HG03175 (cell line): ENCODE measurements around the gene DNAJB8.

ENCODE experiments used
- ATAC-seq: cut with Tn5 transposase; IDR thresholded peaks from one replicate; pipeline ENCODE4 v1.9.1; 2021; ENCODE audit warnings: mild to moderate bottlenecking, moderate library complexity; ENCODE audit not compliant: unreplicated experiment

DNAJB8 gene

DNA sequence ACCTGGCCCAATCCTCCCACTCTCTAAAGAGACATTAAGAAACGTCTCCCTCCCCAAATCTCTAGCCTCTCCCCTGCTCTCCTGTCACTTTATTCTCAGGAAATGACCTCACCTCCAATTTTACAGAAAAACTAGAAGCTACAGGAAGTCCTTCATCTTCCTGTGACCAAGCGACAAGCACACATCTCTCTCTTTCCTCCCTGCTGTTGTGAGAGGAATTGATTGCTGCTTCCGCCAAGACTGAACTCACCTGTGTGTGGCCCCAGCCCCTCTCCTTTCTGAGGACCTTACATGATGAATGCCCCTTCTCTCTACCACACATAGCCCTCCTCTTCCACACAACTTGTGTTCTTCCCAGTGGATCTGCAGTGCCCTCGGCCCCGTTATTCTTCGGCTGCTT is 18.2 kb downstream of the DNAJB8 start:
- no peak for ATAC-seq

GRCh38 chr3:128447561-128448013 is 19.1 kb downstream of the DNAJB8 start:
- no peak for ATAC-seq

DNA sequence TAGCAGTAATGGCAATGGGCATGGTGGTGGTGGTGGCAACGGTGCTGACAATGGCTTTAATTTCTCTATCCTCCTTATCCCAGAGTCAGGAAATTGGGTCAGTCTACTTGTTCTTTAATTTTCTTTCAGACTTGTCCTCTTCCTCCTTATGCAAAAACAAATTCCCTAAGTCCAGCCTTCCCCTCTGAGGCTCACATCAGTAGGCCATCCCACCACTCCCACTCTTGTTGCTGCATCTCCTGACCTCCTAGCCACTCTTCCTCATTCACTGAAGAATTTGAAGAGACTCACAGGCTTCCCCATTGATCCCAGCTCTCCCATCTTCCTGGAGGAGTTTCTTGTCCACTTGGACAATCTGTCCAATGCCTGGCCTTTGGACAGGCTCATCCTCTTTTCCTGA is 19.9 kb downstream of the DNAJB8 start:
- ATAC-seq, result no peak

GRCh38 chr3:128445357-128445756 is 21.3 kb downstream of the DNAJB8 start:
- no peak for ATAC-seq

DNA sequence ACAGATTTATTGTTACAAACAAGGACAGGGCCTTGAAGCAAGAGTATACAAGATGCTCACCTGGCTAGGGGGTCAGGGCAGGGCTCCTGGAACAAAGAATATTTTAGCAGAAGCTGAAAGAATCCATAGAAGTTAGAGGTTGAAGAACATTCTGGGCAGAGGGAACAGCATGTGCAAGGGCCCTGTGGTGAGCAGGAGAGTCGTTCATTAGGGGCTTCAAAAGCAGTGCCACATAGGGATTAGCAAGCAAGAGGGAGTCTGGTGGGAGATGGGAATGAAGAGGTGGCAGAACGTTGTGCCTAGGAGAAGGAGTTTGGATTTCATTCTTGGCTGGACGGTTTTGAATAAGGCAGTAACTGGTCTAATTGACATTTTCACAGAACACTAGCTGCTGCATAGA is 22.9 kb downstream of the DNAJB8 start:
- ATAC-seq, result no peak

DNA sequence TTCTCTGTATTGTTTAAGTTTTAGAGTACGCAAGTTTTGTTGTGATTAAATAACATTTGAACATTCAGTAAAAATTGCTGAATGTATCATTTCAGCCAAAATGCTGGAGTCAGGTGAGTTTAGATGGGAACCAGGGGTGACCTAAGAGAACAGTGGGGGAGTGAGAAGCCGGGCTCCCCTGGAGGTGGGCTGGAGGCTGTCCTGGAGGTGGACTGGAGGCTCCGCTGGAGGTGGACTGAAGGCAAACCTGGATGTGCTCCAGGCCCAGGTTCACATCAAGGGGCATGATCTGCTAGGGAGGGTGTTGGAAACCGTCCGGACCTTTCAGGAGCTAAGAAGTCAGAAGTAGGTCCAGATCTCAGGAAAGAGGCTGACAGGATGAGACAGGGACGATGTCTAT is 23.7 kb downstream of the DNAJB8 start:
- no peak for ATAC-seq

GRCh38 chr3:128442070-128442469 is 24.6 kb downstream of the DNAJB8 start:
- no peak for ATAC-seq

- no peak for ATAC-seq
These were observed 27.5 kb downstream of the DNAJB8 start for GRCh38 chr3:128439226-128439625.

GRCh38 chr3:128438488-128439072 is 28.1 kb downstream of the DNAJB8 start:
- no peak for ATAC-seq

DNA sequence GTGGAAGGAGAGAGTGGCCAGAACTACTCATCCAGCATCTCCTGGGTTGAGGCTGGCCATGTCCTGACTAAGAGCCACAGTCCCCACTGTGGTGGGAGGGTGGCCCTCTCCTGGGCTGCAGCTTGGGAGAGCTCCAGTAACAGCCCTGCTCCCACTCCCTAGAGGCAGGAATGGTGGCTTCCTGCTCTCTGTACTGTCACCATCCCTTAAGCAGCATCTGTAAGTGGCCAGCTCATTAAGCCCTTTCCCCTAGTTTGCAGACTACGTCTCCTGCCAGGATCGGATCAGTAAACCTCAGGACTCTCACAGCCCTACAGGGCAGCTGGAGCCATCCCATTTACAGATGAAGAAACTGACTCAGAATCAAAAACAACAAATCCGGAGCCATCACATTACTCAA is 30.5 kb downstream of the DNAJB8 start:
- no peak for ATAC-seq

DNA sequence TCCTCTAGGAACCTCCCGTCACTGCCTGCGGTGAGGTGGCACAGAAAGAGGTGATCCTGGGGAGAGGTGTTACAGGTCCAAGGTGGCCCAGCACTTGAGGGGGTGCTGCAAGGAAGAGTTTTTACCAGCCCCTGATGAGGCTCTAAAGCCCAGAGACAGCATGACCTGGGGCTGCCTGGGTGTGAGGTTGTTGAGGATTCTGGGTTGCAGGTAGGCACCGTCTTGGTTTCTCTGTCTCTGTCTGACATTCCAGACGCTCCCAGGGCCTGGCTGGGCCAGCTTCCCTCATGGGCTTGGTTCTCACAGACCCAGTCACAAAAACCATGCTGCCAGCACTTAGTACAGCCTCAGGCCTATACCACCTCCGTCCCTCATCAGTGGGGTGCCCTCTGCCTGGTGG is 31.1 kb downstream of the DNAJB8 start:
- no peak for ATAC-seq

GRCh38 chr3:128435058-128435457 is 31.6 kb downstream of the DNAJB8 start:
- ATAC-seq, result no peak

DNA sequence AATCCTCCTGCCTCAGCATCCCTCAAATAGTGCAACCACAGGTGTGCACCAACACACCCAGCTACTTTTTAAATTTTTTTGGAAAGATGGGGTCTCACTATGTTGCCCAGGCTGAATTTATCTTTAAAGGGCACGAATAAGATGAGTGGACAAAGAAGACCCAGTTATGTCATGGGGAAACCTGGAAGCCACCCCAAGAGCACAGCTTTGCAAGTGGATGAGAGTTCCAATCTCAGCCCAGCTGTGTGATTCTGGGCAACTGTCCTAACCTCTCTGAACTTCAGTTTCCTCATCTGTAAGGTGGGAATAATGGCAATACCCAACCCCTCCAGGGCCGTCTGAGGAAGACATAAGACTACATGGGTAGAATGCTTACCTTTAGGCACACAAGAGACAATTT is 32.2 kb downstream of the DNAJB8 start:
- no peak for ATAC-seq

DNA sequence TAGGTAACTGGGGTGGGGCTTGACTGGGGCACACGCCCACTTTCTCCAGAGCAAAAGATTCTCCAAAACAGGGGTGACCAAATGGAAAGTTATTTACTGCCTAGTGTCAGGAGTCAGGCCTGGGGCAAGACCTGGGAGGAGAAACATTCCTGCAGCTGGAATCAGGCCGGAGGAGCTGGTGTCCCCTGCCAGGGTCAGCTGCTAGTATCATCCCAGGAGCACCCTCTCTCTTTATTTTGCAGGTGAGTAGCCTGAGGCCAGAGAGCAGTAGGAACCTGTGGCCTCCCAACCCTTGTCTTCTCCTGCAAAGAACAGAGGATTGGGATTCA is 32.9 kb downstream of the DNAJB8 start:
- ATAC-seq, result no peak

DNA sequence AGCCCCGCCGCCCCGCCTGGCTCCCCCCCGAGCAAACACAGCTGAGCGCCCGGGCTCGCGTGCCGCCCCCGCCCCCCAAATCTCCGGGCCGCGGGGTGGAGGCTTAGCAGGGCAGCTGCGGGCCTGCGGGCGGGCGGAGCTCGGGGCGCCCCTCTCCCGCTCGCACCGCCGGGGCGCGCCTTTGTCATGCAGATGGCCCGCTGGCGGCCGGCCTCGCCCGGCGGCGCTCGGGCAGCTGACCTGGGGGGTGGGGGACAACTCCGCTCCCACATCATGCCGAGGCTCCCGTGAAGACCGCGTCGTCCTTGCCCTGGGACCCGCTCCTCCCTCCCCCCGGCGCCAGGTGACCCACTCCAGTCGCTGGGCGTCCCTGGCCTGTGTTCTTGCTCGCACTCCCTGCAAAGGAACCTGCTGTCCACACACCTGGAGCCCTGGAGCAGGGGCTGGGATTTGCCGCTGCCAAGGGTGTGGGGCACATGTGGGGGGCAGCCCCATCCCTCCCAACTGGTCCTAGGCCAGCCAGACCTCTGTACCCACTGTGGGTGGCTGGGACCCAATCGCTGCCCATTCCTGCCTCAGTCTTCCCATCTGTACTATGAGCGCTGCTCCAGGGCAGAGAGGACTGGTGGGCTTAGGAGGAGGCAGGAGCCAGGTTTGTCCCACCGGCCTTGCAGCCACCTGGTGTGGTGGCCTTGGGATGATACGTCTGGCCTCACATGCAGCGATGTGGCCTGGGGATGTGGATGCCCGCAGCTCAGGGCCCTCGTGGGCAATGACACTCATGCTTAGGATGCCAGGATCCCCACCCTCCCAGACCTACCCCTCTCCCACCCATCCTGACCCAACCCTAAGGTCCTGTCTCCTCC is 33.5 kb downstream of the DNAJB8 start:
- no peak for ATAC-seq

DNA sequence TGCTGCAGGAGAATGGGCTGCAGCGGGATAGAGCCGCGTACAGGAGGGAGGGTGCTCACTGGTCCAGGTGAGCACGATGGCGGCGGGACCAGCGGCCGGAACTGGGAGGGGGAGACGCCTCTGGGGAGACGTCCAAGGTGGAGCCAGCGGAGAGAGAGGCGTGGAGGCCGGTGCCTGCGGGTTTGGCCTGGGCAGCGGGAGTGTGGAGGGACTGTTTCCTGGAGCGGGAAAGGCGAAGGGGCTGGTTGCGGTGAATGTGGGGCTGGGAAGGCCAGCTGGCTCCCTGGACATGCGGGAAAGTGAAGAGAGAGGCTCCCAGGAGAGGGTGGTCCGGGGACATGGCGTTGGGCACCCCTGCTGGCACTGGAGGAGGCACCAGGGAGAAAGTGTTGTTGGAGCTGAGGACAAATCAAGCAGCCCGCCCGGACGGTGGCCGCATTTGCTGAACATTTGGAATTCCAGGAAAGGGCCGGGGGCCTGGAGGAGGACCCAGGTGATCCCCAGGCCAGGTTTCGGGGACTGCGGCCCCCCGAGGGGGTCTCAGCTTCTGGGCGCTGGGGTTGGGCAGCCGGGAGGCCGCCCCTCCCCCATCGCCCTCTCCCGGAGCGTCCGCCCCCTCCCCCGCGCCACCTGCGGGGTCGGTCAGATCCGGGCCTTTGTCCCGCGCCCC is 34.3 kb downstream of the DNAJB8 start:
- ATAC-seq, result no peak

DNA sequence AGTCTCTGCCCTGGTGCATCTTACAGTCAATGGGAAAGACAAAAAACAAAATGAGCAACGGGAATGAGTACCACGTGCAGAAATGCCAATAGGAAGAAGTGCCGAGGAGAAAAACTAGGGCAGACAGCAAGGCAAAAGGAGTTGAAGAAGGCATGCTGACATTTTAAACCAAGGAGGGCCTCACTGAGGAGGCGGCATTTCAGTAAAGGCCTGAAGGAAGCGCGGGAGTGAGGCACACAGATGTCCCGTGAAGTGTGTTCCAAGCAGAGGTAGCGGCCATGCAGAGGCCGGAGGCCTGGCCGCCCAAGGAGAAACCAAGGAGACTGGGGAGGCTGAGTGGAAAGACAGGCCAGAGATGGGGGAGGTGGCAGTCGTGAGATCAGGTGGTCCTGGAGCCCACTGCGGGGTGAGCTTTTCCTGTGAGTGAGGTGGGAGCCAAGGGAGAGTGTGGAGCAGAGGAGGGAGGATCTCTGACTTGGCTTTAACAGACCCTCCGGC is 34.8 kb downstream of the DNAJB8 start:
- no peak for ATAC-seq

DNA sequence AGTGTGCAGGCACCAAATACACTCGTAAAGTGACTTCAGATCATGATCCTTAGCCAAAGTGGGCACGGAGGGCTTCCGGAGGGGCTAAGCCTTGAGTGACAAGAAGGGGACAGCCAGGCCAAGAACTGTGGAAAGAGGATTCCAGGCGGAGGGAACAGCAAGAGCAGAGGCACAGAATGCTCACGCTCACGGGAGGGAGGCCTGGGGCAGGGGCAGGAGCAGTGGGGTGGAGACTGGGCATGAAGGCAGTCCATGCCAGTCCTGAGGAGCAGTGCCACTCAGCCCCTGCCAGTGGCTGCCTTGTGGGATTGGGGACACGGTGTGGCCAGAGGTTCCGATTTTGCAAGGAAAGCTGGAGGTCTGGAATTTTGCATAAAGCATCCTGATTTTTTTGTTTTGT is 36.0 kb downstream of the DNAJB8 start:
- ATAC-seq, result no peak

DNA sequence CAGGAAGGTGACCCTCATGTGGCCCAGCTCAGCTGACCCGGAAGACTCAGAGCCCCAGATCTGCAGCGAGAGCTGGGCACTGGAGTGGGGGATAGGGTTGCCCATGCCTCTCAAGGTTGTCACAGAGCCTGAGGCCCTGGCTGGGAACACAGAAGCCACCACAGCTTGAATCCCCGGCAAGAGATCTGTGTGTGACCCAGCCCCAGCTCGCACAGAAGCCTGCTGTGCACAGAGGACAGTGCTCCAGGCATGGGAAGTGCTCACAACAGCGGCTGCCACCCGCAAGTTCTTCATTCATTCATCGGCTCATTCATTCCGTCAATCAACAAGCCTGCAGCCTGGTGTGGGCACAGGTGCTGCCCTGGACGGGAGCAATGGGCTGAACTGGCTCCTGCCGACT is 36.4 kb downstream of the DNAJB8 start:
- ATAC-seq, result no peak

GRCh38 chr3:128429751-128430150 is 36.9 kb downstream of the DNAJB8 start:
- no peak for ATAC-seq

DNA sequence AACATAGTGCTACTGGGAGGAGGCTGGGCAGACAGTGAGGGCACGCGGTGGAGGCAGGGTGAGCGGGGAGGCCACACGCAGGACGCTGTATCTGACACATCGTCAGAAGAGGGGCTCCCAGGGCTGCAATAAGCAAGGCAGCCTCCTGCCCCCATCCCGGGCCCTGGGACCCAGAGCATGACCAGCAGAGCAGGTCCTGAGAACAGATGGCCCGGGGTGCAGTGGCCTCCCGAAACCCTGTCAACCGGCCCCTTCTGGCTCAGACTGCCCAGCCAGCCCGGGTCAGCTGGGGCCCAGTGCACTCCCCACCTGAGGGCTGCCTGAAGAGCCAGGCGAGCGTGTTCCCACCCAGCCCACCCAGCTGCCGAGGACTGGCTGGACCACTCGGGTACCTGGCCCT is 37.4 kb downstream of the DNAJB8 start:
- no peak for ATAC-seq
